GM12874 (cell line): ENCODE measurements around the gene RAB14.

Source experiments
- TF ChIP-seq, protein P1 (sequence below): IDR thresholded peaks from 2 replicates; pipeline ENCODE4 v1.5.1; 2011; ENCODE audit warnings: low read depth, mild to moderate bottlenecking, control low read depth, low read length, moderate library complexity; ENCODE audit not compliant: insufficient read depth

RAB14 gene

DNA sequence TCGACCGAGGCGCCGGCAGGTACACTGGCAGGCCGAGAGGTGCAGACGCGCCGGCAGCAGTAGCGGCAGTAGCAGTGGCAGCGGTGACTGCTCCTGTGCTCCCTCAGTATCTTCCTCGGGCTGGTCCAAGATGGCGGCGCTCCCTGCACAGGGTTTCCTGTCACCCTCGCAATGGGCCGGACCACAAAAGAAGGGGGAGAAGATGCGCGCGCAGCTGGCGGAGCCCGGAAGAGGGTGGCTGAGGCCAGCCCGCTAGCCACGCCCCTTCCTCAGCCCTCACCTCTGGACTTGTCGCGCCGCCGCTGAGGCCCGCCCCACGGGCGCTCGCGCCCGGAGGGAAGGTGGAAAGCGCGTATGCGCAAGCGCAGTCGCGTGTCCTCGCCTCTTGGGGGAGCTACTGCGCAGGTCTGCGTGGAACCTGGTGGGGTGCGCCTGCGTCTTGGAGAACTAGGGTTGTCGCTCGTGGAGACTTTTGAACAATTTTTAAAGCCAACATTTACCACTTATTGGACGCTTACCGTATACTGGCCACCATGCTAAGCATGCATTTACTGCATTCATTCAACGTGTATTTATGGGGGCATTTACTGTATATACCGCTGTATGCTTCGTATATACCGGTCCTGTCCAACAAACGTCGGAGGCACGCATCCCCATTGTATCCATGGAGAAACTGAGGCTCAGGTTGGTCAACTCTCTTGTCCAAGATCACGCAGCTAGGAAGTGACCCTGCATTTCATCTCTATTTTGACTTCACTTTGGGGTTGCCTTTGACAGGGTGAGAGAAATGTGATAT, at the start of gene RAB14:
RAB14 (minus strand) TSS at position 132 of the 796 bp plus-strand sequence. CDS start 8,457 bp downstream, outside the sequence.
- TF ChIP-seq, protein P1, sequence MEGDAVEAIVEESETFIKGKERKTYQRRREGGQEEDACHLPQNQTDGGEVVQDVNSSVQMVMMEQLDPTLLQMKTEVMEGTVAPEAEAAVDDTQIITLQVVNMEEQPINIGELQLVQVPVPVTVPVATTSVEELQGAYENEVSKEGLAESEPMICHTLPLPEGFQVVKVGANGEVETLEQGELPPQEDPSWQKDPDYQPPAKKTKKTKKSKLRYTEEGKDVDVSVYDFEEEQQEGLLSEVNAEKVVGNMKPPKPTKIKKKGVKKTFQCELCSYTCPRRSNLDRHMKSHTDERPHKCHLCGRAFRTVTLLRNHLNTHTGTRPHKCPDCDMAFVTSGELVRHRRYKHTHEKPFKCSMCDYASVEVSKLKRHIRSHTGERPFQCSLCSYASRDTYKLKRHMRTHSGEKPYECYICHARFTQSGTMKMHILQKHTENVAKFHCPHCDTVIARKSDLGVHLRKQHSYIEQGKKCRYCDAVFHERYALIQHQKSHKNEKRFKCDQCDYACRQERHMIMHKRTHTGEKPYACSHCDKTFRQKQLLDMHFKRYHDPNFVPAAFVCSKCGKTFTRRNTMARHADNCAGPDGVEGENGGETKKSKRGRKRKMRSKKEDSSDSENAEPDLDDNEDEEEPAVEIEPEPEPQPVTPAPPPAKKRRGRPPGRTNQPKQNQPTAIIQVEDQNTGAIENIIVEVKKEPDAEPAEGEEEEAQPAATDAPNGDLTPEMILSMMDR: peak; percentile 68

DNA sequence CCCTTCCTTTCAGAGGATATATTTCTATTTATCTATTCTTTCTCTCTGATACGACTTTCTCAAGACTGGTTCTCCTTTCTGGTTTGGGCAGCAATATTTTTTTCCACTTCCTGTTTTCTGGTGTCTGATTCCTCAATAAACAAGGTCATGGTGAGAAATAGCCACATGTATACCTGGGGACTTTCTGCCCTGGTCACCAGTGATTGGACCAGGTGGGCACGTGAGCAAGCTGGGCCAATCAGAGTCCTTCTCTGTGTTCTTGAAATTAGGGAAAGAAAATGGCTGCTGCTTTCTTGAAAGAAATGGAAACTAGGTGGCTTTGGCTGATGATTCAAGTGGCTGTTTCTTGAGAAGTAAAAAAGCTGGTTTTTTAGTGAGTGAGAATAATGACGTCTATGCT, 47.9 kb upstream of the RAB14 start:
- TF ChIP-seq, protein P1: no peak

DNA sequence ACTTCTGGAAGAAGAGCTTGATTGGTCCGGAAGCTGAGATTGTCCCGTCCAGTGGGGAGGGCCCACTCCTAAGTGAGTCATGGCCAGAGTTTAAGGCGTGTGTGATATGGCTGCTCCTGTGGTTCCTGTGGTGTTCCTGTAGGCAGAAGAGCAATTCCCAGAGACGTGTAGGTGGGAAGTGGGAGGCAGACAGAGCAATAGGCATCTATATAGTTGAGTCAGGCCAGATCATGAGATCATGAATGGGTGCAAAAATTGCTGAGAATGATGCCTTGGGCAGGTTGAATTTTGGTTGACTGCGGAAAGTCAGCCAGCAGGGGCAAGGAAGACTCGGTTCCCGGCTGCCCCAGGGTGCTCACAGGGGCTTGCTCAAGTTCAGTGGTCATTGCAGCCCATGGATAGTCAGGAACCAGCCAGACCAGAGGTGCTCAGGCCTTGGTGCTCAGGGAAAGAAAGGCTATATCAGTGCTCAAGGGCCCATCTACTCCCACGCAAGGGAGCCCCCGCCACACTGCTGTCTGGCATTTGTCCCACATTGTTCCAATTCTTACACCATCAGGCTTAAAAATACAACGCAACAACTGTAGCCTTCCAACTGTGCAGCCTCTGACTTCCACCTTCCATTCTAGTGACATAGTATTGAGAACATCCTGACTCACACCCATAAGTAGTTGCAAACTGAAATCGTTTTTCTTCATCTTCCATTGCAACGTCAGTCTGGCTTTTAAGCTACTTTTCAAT, 45.3 kb upstream of the RAB14 start:
- TF ChIP-seq, protein P1: no peak

DNA sequence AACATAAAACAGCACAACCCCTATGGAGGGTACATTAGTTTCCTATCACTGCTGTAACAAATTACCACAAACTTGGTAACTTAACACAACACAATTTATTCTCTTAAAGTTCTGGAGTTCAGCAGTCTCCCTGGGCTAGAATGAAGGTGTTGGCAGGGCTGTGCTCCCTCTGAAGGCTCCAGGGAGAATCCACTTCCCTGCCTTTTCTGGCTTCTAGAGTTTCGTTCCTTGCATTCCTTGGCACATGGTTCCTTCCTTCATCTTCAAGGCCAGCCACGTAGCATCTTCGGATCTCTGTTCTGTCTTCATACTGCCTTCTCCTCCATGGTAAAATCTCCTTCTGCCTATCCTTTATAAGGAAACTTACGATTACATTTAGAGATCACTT, 41.3 kb upstream of the RAB14 start:
- TF ChIP-seq, protein P1: no peak

DNA sequence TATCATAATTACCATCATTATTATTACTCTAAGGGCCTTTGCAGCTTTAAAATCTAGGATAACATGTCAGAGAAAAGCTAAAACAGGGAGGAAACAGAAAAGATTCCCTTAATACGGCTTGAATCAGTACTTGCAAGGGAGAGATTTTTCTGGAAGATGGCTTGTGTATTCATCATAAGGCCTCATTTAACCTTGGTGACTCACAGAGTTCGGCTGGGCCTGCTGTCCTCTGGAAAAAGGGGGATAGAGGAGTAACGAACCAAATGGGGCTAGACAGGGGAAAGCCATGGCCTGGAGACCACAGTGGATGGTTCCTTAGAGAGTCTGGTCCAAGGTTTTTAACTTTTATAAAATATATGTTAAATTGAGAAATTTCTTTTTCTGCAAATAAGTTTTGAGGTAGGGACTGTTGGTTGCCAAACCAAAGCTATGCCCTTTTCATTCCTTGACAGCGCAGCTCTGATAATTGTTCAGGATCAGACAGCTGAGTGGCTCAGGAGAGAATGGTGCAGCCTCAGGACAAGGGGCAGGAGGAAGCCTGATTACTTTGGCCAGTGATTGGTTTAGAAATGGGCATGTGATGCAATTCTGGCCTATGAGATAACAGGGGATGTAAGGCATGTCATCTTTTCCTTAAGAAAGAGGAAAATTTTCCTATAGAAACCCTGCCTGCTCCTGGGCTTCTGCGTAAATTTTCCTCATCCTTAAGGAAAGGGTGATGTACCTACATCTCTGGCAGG, 40.7 kb upstream of the RAB14 start:
- TF ChIP-seq, protein P1: no peak

DNA sequence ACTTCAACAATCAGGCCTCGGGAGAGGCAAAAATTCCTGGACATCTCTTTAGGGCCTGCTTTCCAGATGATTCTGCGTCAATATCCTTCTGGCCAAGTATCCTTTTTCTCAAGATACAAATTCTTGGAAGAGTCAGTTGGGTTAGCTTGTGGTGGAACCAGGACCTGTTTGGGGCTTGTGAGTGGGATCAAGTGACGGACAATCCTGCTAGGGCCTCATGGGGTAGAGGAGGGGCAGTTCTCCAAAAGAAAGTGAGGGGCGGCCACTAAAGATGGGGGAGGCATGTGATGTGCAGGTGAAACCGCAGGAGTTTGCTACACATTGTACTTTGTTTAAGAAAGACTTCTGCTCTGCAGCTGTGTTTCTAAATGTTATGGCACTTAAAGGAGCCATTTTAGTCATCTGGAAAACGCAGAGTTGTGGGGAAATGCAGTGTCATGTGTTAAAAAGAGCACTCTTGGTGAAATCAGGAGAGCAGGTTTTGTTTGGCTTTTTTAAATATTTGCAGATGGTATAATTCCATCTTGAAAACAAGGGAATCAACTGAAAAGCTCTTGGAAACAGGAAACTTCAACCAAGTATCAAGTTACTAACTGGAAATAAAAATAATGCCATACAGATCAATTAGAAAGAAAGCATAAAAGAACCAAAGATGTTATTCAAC, 38.9 kb upstream of the RAB14 start:
- TF ChIP-seq, protein P1: no peak
